AG09319 (cell line): ENCODE results near the gene PPP1R11.
A peak's percentile ranks its signal among the peaks of the same experiment; 100 is the strongest.

Experiments
- DNase-seq: peaks from one replicate; pipeline ENCODE4 v3.0.0-alpha.2; 2010; ENCODE audit warnings: low read depth; ENCODE audit errors: extremely low read depth
- CTCF ChIP-seq: IDR thresholded peaks from 2 replicates; pipeline ENCODE4 v1.5.1; 2011; ENCODE audit warnings: low read depth, mild to moderate bottlenecking, inconsistent platforms, low read length, moderate library complexity

Gene PPP1R11

GRCh38 chr6:30071858-30072257, 4.9 kb downstream of the PPP1R11 start:
- TF ChIP-seq CTCF, result no peak
- no peak for DNase-seq

GRCh38 chr6:30073489-30074235, 6.7 kb downstream of the PPP1R11 start:
- TF ChIP-seq CTCF, result no peak
- DNase-seq, result no peak

GRCh38 chr6:30074331-30075093, 7.5 kb downstream of the PPP1R11 start:
- TF ChIP-seq CTCF, result no peak
- DNase-seq, result no peak

GRCh38 chr6:30075094-30075789, 8.2 kb downstream of the PPP1R11 start, which contains the start of gene RNF39:
Gene RNF39 (minus strand): TSS chr6:30075769. CDS start chr6:30075585, 184 bp downstream.
- TF ChIP-seq CTCF, result no peak
- DNase-seq, result no peak

GRCh38 chr6:30075790-30076732, 9.1 kb downstream of the PPP1R11 start:
- TF ChIP-seq CTCF, result peak; percentile 36
- no peak for DNase-seq

GRCh38 chr6:30077218-30077617, 10.2 kb downstream of the PPP1R11 start:
- no peak for DNase-seq
- TF ChIP-seq CTCF, result no peak
